ENCODE measurements around the gene JTB.

DNA sequence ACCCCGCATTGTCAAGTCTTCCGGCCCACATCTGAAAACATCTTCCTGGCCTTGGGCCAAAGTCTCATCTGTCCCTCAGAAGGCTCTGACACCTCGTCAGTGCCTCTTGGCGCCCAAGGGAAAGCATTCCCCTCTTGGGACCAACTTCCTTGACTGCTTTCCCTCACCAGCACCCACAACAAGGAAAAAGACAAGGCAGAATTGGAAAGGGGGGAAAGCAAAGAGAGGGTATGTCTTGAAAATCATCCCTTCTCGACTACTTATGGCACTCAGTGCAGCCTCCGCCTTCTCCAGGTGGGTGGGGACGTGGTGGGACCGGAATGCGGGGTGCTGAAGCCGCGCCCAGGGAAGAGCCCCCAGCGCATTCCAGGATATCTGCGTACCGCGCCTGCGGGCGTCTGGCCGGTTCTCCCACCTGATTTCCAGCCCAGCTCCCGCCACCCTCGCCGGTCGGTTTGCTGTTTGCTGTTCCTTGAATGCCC, 13.6 kb downstream of the JTB start:
- TF ChIP-seq, protein P1, sequence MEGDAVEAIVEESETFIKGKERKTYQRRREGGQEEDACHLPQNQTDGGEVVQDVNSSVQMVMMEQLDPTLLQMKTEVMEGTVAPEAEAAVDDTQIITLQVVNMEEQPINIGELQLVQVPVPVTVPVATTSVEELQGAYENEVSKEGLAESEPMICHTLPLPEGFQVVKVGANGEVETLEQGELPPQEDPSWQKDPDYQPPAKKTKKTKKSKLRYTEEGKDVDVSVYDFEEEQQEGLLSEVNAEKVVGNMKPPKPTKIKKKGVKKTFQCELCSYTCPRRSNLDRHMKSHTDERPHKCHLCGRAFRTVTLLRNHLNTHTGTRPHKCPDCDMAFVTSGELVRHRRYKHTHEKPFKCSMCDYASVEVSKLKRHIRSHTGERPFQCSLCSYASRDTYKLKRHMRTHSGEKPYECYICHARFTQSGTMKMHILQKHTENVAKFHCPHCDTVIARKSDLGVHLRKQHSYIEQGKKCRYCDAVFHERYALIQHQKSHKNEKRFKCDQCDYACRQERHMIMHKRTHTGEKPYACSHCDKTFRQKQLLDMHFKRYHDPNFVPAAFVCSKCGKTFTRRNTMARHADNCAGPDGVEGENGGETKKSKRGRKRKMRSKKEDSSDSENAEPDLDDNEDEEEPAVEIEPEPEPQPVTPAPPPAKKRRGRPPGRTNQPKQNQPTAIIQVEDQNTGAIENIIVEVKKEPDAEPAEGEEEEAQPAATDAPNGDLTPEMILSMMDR (IDR thresholded peaks at IDR 0.05; ENCODE audit: low read depth, low read length): no peak
- no peak for TF ChIP-seq EZH2phosphoT487 (IDR thresholded peaks at IDR 0.05; ENCODE audit: low read depth)
